ENCODE measurements around the gene FCN2. TPM values are rescaled to one million over a fixed set of nuclear protein-coding genes. Genes with fewer than 3 reads are reported as not detected.

FCN2 gene
- total and polyA plus RNA-seq, 2 of the 4 experiments (the other 2 are of a cell fraction): not detected

DNA sequence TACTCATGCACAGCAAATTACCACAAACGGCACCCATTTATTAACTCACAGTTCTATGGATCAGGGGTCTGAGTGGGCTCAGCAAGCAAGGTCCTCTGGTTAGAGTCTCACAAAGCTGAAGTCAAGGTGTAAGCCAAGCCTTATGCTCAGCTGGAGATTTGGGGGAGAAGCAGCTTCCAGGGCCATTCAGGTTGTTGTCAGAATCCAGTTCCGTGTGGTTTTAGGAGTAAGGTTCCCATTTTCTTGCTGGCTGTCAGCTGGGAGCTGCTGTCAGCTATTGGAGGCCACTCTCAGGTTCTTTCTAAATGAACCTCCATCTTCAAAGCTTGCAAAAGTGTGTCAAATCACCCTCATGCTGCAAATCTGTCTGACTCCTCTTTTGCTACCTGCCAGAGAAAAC lies 17.7 kb downstream of the FCN2 start:
- Histone ChIP-seq H2AK9ac (replicated peaks; ENCODE audit: low read depth, low read length, poor library complexity) (no peak overlapping the region), H2BK15ac (ENCODE audit: low read depth, low read length) (no peak overlapping the region), H3K27ac (ENCODE audit: insufficient read depth, low read length) (no peak overlapping the region), H4K8ac (ENCODE audit: low read depth in 2 of 2, low read length in 2 of 2) (no peak overlapping the region), H3K36me3 (ENCODE audit: control insufficient read depth, insufficient read depth, low read length) (no peaks in the 10 kb centered on the region), H4K5ac (ENCODE audit: low read depth, low read length) (no peak overlapping the region), H2BK5ac (ENCODE audit: low read depth, low read length, poor library complexity, severe bottlenecking) (no peak overlapping the region), H3K9ac (ENCODE audit: low read depth, low read length) (no peak overlapping the region), H3K4me1 (ENCODE audit: control insufficient read depth, insufficient read depth, low read length) (peaks cover 10% of the 10 kb centered on the region), H4K20me1 (ENCODE audit: insufficient read depth, low read length) (no peaks in the 10 kb centered on the region), H3K18ac (ENCODE audit: low read depth, low read length) (no peak overlapping the region), H3K9me3 (ENCODE audit: control insufficient read depth, insufficient read depth, low read length) (peaks cover 10% of the 10 kb centered on the region; the same call in 1 of the 2 replicates), H3K4ac (ENCODE audit: low read depth, low read length) (no peak overlapping the region), H2AFZ (replicated peaks; ENCODE audit: low read length, poor library complexity) (no peak overlapping the region), H2BK120ac (ENCODE audit: low read depth, low read length) (no peak overlapping the region), H3K56ac (ENCODE audit: extremely low read depth, insufficient read depth, low read length) (no peak overlapping the region), H2AK5ac (ENCODE audit: low read depth, low read length) (no peak overlapping the region), H3K23ac (ENCODE audit: low read depth, low read length) (no peak overlapping the region), H4K91ac (ENCODE audit: insufficient read depth, low read depth, low read length) (no peak overlapping the region), H3K4me2 (ENCODE audit: low read depth, low read length) (no peak overlapping the region), H3K27me3 (ENCODE audit: control insufficient read depth, insufficient read depth, low read length) (peaks cover 12% of the 10 kb centered on the region), H2BK20ac (ENCODE audit: low read depth, low read length) (no peak overlapping the region), H3K79me1 (ENCODE audit: low read depth in 1 of 2, low read length in 2 of 2) (no peaks in the 10 kb centered on the region), H3K14ac (replicated peaks; ENCODE audit: low read depth, low read length) (no peak overlapping the region), H3K9me1 (ENCODE audit: insufficient read depth, low read length) (no peaks in the 10 kb centered on the region), H3K4me3 (ENCODE audit: insufficient read depth, low read depth, low read length) (no peak overlapping the region)
- WGBS, 2 experiments (ENCODE audit: extremely low coverage in 2 of 2, insufficient read length in 1 of 2): no CpG with 5 or more reads among the region's 2 CpGs
- in situ Hi-C loops (cut with MboI; ENCODE audit: low sequenced_read_pairs): no loop called here
- intact Hi-C loops (cut with micrococcal nuclease): no loop called here
- CTCF ChIA-PET: no interaction called here
- POLR2A ChIA-PET (ENCODE audit: unreplicated experiment): no interaction called here
- no TSS peak for BruUV-seq (replicated peaks)
- dilution Hi-C loops (cut with HindIII; ENCODE audit: low sequenced_read_pairs, unreplicated experiment): no loop called here
- ATAC-seq (ENCODE audit: low read depth) (no peak), DNase-seq (no peak)
- TF ChIP-seq MXI1 (IDR thresholded peaks at IDR 0.05; ENCODE audit: borderline replicate concordance, low read depth, low read length) (no peak), SMC3 (IDR thresholded peaks at IDR 0.05; ENCODE audit: low read depth, low read length) (no peak), POLR2A (IDR thresholded peaks at IDR 0.05; ENCODE audit: low read depth, low read length) (no peak), CEBPB (IDR thresholded peaks at IDR 0.05; ENCODE audit: low read depth, low read length) (no peak), FOS (IDR thresholded peaks at IDR 0.05; ENCODE audit: low read depth, low read length) (no peak), NFE2L2 (IDR thresholded peaks at IDR 0.05; ENCODE audit: low read depth, low read length) (no peak), MAFK (IDR thresholded peaks at IDR 0.05; ENCODE audit: low read depth, low read length) (no peak), CHD1 (IDR thresholded peaks at IDR 0.05; ENCODE audit: low read depth, low read length) (no peak), MAZ (IDR thresholded peaks at IDR 0.05; ENCODE audit: borderline replicate concordance, low read depth, low read length) (no peak), RAD21 (IDR thresholded peaks at IDR 0.05; ENCODE audit: low read length) (no peak), RCOR1 (IDR thresholded peaks at IDR 0.05; ENCODE audit: insufficient replicate concordance, low read length) (no peak), BHLHE40 (IDR thresholded peaks at IDR 0.05; ENCODE audit: low read depth, low read length) (no peak), RFX5 (IDR thresholded peaks at IDR 0.05; ENCODE audit: low read depth, low read length) (no peak)
- TF ChIP-seq, protein P1, sequence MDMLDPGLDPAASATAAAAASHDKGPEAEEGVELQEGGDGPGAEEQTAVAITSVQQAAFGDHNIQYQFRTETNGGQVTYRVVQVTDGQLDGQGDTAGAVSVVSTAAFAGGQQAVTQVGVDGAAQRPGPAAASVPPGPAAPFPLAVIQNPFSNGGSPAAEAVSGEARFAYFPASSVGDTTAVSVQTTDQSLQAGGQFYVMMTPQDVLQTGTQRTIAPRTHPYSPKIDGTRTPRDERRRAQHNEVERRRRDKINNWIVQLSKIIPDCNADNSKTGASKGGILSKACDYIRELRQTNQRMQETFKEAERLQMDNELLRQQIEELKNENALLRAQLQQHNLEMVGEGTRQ (IDR thresholded peaks at IDR 0.05; ENCODE audit: low read depth, low read length): no peak
- TF ChIP-seq, protein P2, sequence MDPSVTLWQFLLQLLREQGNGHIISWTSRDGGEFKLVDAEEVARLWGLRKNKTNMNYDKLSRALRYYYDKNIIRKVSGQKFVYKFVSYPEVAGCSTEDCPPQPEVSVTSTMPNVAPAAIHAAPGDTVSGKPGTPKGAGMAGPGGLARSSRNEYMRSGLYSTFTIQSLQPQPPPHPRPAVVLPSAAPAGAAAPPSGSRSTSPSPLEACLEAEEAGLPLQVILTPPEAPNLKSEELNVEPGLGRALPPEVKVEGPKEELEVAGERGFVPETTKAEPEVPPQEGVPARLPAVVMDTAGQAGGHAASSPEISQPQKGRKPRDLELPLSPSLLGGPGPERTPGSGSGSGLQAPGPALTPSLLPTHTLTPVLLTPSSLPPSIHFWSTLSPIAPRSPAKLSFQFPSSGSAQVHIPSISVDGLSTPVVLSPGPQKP (IDR thresholded peaks at IDR 0.05; ENCODE audit: borderline replicate concordance, low read depth, low read length): no peak
- TF ChIP-seq, protein P3, sequence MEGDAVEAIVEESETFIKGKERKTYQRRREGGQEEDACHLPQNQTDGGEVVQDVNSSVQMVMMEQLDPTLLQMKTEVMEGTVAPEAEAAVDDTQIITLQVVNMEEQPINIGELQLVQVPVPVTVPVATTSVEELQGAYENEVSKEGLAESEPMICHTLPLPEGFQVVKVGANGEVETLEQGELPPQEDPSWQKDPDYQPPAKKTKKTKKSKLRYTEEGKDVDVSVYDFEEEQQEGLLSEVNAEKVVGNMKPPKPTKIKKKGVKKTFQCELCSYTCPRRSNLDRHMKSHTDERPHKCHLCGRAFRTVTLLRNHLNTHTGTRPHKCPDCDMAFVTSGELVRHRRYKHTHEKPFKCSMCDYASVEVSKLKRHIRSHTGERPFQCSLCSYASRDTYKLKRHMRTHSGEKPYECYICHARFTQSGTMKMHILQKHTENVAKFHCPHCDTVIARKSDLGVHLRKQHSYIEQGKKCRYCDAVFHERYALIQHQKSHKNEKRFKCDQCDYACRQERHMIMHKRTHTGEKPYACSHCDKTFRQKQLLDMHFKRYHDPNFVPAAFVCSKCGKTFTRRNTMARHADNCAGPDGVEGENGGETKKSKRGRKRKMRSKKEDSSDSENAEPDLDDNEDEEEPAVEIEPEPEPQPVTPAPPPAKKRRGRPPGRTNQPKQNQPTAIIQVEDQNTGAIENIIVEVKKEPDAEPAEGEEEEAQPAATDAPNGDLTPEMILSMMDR (conservative IDR thresholded peaks at IDR 0.05; ENCODE audit: low read depth, low read length): no peak

Data from IMR-90 (cell line).